Measurements from ENCODE around the gene PLA2G1B.

The PLA2G1B gene

GRCh38 chr12:120287491-120287890 is 40.1 kb downstream of the PLA2G1B start:
- H3K9me3 ChIP-seq (ENCODE audit: control extremely low read depth in 1 of 5, control insufficient read depth in 4 of 5, insufficient read depth in 2 of 5, low read depth in 1 of 5, low read length in 4 of 5) = no peaks in the 10 kb centered on the region
- no peaks in the 10 kb centered on the region for H3K36me3 ChIP-seq (ENCODE audit: control insufficient read depth in 4 of 4, insufficient read depth in 4 of 4, low read length in 3 of 4)
- no peak for DNase-seq
- CTCF ChIA-PET = interaction anchor here (0.6 to 3.0 kb wide), 8 partner anchors 20 to 61 kb away, joined by 3 to 15 read pairs (median 4); no protein-coding TSS in a partner anchor
- H3K27me3 ChIP-seq (replicated peaks in 2 of 5; ENCODE audit: control insufficient read depth in 4 of 5, insufficient read depth in 5 of 5, low read length in 4 of 5) = no peaks in the 10 kb centered on the region
- POLR2A ChIA-PET = no interaction called here
- no peak overlapping the region for H3K4me3 ChIP-seq (ENCODE audit: control insufficient read depth in 1 of 7, extremely low read depth in 1 of 7, insufficient read depth in 4 of 7, low read depth in 2 of 7, low read length in 6 of 7)
- H3K27ac ChIP-seq (ENCODE audit: insufficient read depth in 1 of 2, low read depth in 1 of 2, low read length in 2 of 2, poor library complexity in 1 of 2, severe bottlenecking in 2 of 2) = no peak overlapping the region
- peaks cover 0 to 18% (median 13%) of the 10 kb centered on the region in 4 experiments for H3K4me1 ChIP-seq (ENCODE audit: control extremely low read depth in 1 of 4, control insufficient read depth in 4 of 4, insufficient read depth in 4 of 4, low read length in 3 of 4)
- WGBS (ENCODE audit: insufficient coverage) = 85% methylated on average over 7 of the region's 12 CpGs

- POLR2A ChIA-PET = interaction anchor here (1.0 kb wide), 1 partner anchor 55 kb away, joined by 3 read pairs; no protein-coding TSS in a partner anchor
- H3K4me3 ChIP-seq (ENCODE audit: control insufficient read depth in 1 of 7, extremely low read depth in 1 of 7, insufficient read depth in 4 of 7, low read depth in 2 of 7, low read length in 6 of 7) = no peak overlapping the region
- H3K9me3 ChIP-seq (ENCODE audit: control extremely low read depth in 1 of 5, control insufficient read depth in 4 of 5, insufficient read depth in 2 of 5, low read depth in 1 of 5, low read length in 4 of 5) = no peaks in the 10 kb centered on the region
- no peaks in the 10 kb centered on the region for H3K36me3 ChIP-seq (ENCODE audit: control insufficient read depth in 4 of 4, insufficient read depth in 4 of 4, low read length in 3 of 4)
- H3K27me3 ChIP-seq (replicated peaks in 2 of 5; ENCODE audit: control insufficient read depth in 4 of 5, insufficient read depth in 5 of 5, low read length in 4 of 5) = no peaks in the 10 kb centered on the region
- CTCF ChIA-PET = interaction anchor here (0.6 to 3.0 kb wide), 5 partner anchors 47 to 60 kb away, joined by 3 to 15 read pairs (median 8); no protein-coding TSS in a partner anchor
- WGBS (ENCODE audit: insufficient coverage) = 98% methylated on average over 5 of the region's 7 CpGs
- no peak for DNase-seq
- no peak overlapping the region for H3K27ac ChIP-seq (ENCODE audit: insufficient read depth in 1 of 2, low read depth in 1 of 2, low read length in 2 of 2, poor library complexity in 1 of 2, severe bottlenecking in 2 of 2)
- peaks cover 0 to 12% (median 9%) of the 10 kb centered on the region in 4 experiments for H3K4me1 ChIP-seq (ENCODE audit: control extremely low read depth in 1 of 4, control insufficient read depth in 4 of 4, insufficient read depth in 4 of 4, low read length in 3 of 4)
Observed at GRCh38 chr12:120286768-120287490, 40.6 kb downstream of the PLA2G1B start.

GRCh38 chr12:120284381-120284780 is 43.2 kb downstream of the PLA2G1B start:
- no peaks in the 10 kb centered on the region for H3K9me3 ChIP-seq (ENCODE audit: control extremely low read depth in 1 of 5, control insufficient read depth in 4 of 5, insufficient read depth in 2 of 5, low read depth in 1 of 5, low read length in 4 of 5)
- POLR2A ChIA-PET = no interaction called here
- H3K27me3 ChIP-seq (replicated peaks in 2 of 5; ENCODE audit: control insufficient read depth in 4 of 5, insufficient read depth in 5 of 5, low read length in 4 of 5) = no peaks in the 10 kb centered on the region
- no peak for DNase-seq
- WGBS (ENCODE audit: insufficient coverage) = no CpG with 5 or more reads among the region's 3 CpGs
- H3K27ac ChIP-seq (ENCODE audit: insufficient read depth in 1 of 2, low read depth in 1 of 2, low read length in 2 of 2, poor library complexity in 1 of 2, severe bottlenecking in 2 of 2) = no peak overlapping the region
- H3K36me3 ChIP-seq (ENCODE audit: control insufficient read depth in 4 of 4, insufficient read depth in 4 of 4, low read length in 3 of 4) = no peaks in the 10 kb centered on the region
- no peak overlapping the region for H3K4me3 ChIP-seq (ENCODE audit: control insufficient read depth in 1 of 7, extremely low read depth in 1 of 7, insufficient read depth in 4 of 7, low read depth in 2 of 7, low read length in 6 of 7)
- CTCF ChIA-PET = interaction anchor here (0.7 to 2.5 kb wide), 3 partner anchors 16 to 56 kb away, joined by 3 to 7 read pairs (median 4); partner anchors contain the start of gene SIRT4
- no peaks in the 10 kb centered on the region for H3K4me1 ChIP-seq (ENCODE audit: control extremely low read depth in 1 of 4, control insufficient read depth in 4 of 4, insufficient read depth in 4 of 4, low read length in 3 of 4)

- 92% methylated on average over 5 of the region's 7 CpGs for WGBS (ENCODE audit: insufficient coverage)
- Histone ChIP-seq H3K36me3 (ENCODE audit: control insufficient read depth in 4 of 4, insufficient read depth in 4 of 4, low read length in 3 of 4) (no peaks in the 10 kb centered on the region), H3K4me3 (ENCODE audit: control insufficient read depth in 1 of 7, extremely low read depth in 1 of 7, insufficient read depth in 4 of 7, low read depth in 2 of 7, low read length in 6 of 7) (no peak overlapping the region), H3K4me1 (ENCODE audit: control extremely low read depth in 1 of 4, control insufficient read depth in 4 of 4, insufficient read depth in 4 of 4, low read length in 3 of 4) (no peaks in the 10 kb centered on the region), H3K9me3 (ENCODE audit: control extremely low read depth in 1 of 5, control insufficient read depth in 4 of 5, insufficient read depth in 2 of 5, low read depth in 1 of 5, low read length in 4 of 5) (no peaks in the 10 kb centered on the region), H3K27ac (ENCODE audit: insufficient read depth in 1 of 2, low read depth in 1 of 2, low read length in 2 of 2, poor library complexity in 1 of 2, severe bottlenecking in 2 of 2) (no peak overlapping the region), H3K27me3 (replicated peaks in 2 of 5; ENCODE audit: control insufficient read depth in 4 of 5, insufficient read depth in 5 of 5, low read length in 4 of 5) (no peaks in the 10 kb centered on the region)
- CTCF ChIA-PET = interaction anchor here (2.5 kb wide), 1 partner anchor 55 kb away, joined by 7 read pairs; no protein-coding TSS in a partner anchor
- no peak for DNase-seq
- POLR2A ChIA-PET = no interaction called here
Observed at GRCh38 chr12:120283318-120283717, 44.3 kb downstream of the PLA2G1B start.

DNA sequence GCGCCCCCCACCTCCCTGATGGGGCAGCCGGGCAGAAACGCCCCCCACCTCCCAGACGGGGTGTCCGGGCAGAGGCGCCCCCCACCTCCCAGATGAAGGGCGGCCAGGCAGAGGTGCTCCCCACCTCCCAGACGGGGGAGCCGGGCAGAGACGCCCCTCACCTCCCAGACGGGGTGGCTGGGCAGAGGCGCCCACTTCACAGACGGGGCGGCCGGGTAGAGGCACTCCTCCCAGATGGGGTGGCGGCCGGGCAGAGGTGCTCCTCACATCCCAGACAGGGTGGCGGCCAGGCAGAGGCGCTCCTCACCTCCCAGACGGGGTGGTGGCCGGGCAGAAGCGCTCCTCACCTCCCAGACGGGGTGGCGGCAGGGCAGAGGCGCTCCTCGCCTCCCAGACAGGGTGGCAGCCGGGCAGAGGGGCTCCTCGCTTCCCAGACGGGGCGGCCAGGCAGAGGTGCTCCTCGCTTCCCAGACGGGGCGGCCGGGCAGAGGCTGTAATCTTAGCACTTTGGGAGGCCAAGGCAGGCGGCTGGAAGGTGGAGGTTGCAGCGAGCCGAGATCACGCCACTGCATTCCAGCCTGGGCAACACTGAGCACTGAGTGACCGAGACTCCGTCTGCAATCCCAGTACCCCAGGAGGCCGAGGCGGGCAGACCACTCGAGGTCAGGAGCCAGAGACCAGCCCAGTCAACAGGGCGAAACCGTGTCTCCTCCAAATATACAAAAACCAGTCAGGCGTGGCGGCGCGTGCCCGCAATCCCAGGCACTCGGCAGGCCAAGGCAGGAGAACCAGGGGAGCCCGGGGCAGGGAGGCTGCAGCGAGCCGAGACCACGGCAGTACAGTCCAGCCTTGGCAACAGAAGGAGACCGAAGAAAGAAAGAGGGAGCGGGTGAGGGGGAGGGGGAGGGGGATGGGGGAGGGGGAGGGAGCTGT is 49.2 kb downstream of the PLA2G1B start:
- no peak overlapping the region for H3K27ac ChIP-seq (ENCODE audit: insufficient read depth in 1 of 2, low read depth in 1 of 2, low read length in 2 of 2, poor library complexity in 1 of 2, severe bottlenecking in 2 of 2)
- H3K4me1 ChIP-seq (ENCODE audit: control extremely low read depth in 1 of 4, control insufficient read depth in 4 of 4, insufficient read depth in 4 of 4, low read length in 3 of 4) = no peaks in the 10 kb centered on the region
- POLR2A ChIA-PET = no interaction called here
- 96% methylated on average over 45 of the region's 57 CpGs for WGBS (ENCODE audit: insufficient coverage)
- no peak overlapping the region for H3K4me3 ChIP-seq (ENCODE audit: control insufficient read depth in 1 of 7, extremely low read depth in 1 of 7, insufficient read depth in 4 of 7, low read depth in 2 of 7, low read length in 6 of 7)
- CTCF ChIA-PET = no interaction called here
- H3K36me3 ChIP-seq (ENCODE audit: control insufficient read depth in 4 of 4, insufficient read depth in 4 of 4, low read length in 3 of 4) = no peaks in the 10 kb centered on the region
- no peak for DNase-seq
- H3K9me3 ChIP-seq (ENCODE audit: control extremely low read depth in 1 of 5, control insufficient read depth in 4 of 5, insufficient read depth in 2 of 5, low read depth in 1 of 5, low read length in 4 of 5) = no peaks in the 10 kb centered on the region
- no peaks in the 10 kb centered on the region for H3K27me3 ChIP-seq (replicated peaks in 2 of 5; ENCODE audit: control insufficient read depth in 4 of 5, insufficient read depth in 5 of 5, low read length in 4 of 5)

- Histone ChIP-seq H3K27ac (ENCODE audit: insufficient read depth in 1 of 2, low read depth in 1 of 2, low read length in 2 of 2, poor library complexity in 1 of 2, severe bottlenecking in 2 of 2) (no peak overlapping the region), H3K27me3 (replicated peaks in 2 of 5; ENCODE audit: control insufficient read depth in 4 of 5, insufficient read depth in 5 of 5, low read length in 4 of 5) (no peaks in the 10 kb centered on the region), H3K9me3 (ENCODE audit: control extremely low read depth in 1 of 5, control insufficient read depth in 4 of 5, insufficient read depth in 2 of 5, low read depth in 1 of 5, low read length in 4 of 5) (no peaks in the 10 kb centered on the region), H3K4me1 (ENCODE audit: control extremely low read depth in 1 of 4, control insufficient read depth in 4 of 4, insufficient read depth in 4 of 4, low read length in 3 of 4) (no peaks in the 10 kb centered on the region), H3K4me3 (ENCODE audit: control insufficient read depth in 1 of 7, extremely low read depth in 1 of 7, insufficient read depth in 4 of 7, low read depth in 2 of 7, low read length in 6 of 7) (no peak overlapping the region), H3K36me3 (ENCODE audit: control insufficient read depth in 4 of 4, insufficient read depth in 4 of 4, low read length in 3 of 4) (no peaks in the 10 kb centered on the region)
- WGBS (ENCODE audit: insufficient coverage) = 80% methylated on average over 1 of the region's 6 CpGs
- POLR2A ChIA-PET = no interaction called here
- no peak for DNase-seq
- CTCF ChIA-PET = interaction anchor here (0.6 to 43.0 kb wide), 3 partner anchors 11 to 52 kb away, joined by 3 to 879 read pairs (median 8); partner anchors contain the start of gene PXN
Observed at GRCh38 chr12:120276734-120277133, 50.8 kb downstream of the PLA2G1B start.

Measured in common myeloid progenitor, CD34-positive (primary cell).